ENCODE measurements around the gene GIT1.
"Not testable (repeated sequence)": the region's sequence is repeated elsewhere in the genome, so short reads cannot be mapped to it uniquely, and the experiment has no call there.

- TF ChIP-seq, protein P1, sequence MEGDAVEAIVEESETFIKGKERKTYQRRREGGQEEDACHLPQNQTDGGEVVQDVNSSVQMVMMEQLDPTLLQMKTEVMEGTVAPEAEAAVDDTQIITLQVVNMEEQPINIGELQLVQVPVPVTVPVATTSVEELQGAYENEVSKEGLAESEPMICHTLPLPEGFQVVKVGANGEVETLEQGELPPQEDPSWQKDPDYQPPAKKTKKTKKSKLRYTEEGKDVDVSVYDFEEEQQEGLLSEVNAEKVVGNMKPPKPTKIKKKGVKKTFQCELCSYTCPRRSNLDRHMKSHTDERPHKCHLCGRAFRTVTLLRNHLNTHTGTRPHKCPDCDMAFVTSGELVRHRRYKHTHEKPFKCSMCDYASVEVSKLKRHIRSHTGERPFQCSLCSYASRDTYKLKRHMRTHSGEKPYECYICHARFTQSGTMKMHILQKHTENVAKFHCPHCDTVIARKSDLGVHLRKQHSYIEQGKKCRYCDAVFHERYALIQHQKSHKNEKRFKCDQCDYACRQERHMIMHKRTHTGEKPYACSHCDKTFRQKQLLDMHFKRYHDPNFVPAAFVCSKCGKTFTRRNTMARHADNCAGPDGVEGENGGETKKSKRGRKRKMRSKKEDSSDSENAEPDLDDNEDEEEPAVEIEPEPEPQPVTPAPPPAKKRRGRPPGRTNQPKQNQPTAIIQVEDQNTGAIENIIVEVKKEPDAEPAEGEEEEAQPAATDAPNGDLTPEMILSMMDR (IDR thresholded peaks at IDR 0.05) = not testable (repeated sequence)
- TF ChIP-seq POLR2A (IDR thresholded peaks at IDR 0.05) = not testable (repeated sequence)
Measured at GRCh38 chr17:29558139-29558538, 31.3 kb downstream of the GIT1 start.

All from thyroid gland (tissue), 4 donors.